GM10266 (cell line): ENCODE results near the gene ZCRB1.

Experiments
- DNase-seq: peaks from one replicate; pipeline ENCODE4 v3.0.0; 2012; ENCODE audit errors: extremely low spot score
- TF ChIP-seq, protein P1 (sequence below): IDR thresholded peaks from 2 replicates; pipeline ENCODE4 v1.5.1; 2012; ENCODE audit warnings: mild to moderate bottlenecking, low read depth; ENCODE audit not compliant: control insufficient read depth, insufficient read depth; ENCODE audit errors: missing control alignments

Gene ZCRB1

DNA sequence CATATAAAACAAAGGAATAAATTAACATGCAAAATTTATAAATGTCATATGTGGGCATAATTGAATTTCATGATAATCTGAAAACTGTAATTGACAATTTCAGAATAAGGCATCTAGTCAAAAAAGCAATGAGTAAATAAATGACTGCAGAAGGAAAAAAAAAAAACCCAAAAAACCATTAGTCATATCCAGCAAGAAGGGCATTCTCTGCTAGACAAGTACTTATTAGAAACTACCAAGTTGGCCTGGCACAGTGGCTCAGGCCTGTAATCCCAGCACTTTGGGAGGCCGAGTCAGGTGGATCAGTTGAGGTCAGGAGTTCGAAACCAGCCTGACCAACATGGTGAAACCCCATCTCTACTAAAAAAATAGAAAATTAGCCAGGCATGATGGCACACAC is 17.5 kb downstream of the ZCRB1 start:
- no peak for DNase-seq
- TF ChIP-seq, protein P1, sequence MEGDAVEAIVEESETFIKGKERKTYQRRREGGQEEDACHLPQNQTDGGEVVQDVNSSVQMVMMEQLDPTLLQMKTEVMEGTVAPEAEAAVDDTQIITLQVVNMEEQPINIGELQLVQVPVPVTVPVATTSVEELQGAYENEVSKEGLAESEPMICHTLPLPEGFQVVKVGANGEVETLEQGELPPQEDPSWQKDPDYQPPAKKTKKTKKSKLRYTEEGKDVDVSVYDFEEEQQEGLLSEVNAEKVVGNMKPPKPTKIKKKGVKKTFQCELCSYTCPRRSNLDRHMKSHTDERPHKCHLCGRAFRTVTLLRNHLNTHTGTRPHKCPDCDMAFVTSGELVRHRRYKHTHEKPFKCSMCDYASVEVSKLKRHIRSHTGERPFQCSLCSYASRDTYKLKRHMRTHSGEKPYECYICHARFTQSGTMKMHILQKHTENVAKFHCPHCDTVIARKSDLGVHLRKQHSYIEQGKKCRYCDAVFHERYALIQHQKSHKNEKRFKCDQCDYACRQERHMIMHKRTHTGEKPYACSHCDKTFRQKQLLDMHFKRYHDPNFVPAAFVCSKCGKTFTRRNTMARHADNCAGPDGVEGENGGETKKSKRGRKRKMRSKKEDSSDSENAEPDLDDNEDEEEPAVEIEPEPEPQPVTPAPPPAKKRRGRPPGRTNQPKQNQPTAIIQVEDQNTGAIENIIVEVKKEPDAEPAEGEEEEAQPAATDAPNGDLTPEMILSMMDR, result no peak

DNA sequence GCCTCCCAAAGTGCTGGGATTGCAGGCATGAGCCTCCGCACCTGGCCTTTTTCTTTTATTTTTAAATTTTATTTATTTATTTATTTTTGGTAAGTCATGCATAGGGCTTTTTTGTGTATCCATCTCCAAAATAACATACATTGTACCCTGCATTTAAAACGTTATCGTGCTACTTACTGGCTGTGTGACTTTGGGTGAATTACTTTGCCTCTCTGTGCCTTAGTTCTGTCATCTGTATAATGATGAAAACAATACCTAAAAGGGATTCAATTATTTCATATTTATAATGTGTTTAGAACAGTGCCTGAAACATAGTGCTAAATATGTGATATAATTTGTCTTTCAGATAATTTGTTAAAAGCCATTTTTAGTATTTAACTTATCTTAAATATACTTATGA is 19.6 kb downstream of the ZCRB1 start:
- DNase-seq, result no peak
- TF ChIP-seq, protein P1, result no peak

DNA sequence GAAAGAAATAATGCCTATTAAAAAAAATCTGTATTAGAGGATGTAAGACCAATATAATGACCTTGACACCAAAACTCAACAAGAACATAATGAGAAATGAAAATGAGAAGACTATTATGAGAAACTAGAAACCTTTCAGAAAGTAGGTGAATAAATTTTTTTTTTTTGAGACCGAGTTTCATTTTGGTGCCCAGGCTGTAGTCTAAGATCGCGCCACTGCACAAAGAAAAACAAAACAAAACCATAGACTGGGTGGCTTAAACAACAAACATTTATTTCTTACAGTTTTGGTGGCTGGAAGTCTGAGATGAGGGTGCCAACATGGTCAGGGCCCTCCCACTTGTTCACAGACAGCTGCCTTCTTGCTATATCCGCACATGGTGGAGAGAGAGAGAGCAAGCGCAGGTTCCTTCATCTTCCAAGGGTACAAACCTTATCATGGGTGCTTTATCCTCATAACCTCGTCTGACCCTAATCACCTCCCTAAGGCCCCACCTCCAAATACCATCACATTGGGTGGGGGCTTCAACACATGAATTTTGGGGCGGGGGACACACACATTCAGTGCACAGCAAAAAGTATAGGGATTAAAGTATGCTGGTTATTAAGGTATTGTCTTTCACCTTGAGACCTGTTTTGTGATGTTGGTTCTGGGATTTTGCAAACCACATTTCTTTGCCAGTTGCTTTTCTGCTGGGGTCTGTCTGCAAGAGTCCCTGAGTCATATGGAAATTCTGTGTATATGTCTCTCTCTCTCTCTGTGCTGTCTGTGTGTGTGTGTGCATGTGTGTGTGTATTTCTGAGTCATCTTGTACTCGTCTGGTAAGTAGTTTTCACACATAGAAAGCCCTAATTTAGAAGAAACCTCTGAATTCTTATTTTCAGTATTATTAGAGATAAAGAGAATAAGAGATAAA is 26.2 kb downstream of the ZCRB1 start:
- TF ChIP-seq, protein P1, result no peak
- DNase-seq, result peak; percentile 45

DNA sequence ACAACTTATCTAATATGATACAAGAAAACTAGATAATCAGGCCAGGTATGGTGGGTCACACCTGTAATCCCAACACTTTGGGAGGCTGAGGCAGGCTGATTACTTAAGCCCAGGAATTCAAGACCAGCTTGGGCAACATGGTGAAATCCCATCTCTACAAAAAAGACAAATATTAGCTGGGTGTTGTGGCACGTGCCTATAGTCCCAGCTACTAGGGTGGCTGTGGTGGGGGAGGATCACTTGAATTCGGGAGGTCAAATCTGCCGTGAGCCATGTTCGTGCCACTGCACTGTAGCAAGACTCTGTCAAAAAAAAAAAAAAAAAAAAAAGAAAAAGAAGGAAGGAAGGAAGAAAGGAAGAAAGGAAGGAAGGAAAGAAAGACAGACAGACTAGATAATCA is 27.0 kb downstream of the ZCRB1 start:
- no peak for DNase-seq
- TF ChIP-seq, protein P1, result no peak

DNA sequence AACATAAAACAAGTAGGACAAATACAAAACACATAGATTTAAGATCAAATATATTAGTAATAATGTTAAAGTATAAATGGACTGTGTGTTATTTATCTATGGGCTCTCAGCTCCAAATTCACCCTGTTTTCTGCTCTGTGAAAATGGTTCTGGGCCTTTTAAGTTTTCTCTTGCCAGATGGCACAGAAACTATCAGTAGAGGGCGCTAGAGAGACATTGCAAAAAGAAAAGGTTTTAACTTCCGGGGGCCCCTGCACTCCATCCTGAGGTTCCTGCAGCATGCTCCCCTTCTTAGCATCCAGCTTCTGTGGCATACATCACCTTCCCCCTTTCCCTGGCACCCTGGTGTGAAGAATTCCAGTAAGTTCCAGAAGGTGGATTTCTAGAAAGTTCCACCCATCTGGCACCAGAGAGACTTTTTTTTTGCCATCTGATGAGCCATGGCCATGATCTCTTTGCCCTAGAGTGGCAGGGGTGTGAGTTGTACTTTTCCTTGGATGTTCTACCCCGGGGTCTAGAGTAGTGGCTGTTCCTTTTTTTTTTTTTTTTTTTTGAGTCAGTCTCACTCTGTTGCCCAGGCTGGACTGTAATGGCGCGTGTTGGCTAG is 29.3 kb downstream of the ZCRB1 start:
- no peak for DNase-seq
- TF ChIP-seq, protein P1, result peak; percentile 30

DNA sequence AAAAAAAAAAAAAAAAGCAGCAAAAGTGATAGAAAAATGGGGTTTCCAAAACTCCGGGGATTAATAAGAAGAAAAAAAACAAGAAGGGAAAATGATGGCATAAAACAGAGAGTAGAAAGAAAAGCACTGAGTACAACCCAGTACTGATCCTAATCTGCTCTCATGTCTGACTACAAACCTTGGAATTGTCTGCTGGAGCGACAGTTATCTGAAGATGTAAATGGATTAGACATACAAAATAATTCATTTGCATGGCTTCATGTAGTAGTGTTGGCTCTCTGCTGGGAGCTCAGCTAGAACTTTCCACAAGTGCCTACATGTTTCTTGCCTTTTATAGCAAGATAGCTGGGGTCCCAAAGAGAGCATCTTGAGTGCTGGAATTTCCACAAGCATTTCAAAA is 34.2 kb downstream of the ZCRB1 start:
- no peak for DNase-seq
- TF ChIP-seq, protein P1, result no peak

DNA sequence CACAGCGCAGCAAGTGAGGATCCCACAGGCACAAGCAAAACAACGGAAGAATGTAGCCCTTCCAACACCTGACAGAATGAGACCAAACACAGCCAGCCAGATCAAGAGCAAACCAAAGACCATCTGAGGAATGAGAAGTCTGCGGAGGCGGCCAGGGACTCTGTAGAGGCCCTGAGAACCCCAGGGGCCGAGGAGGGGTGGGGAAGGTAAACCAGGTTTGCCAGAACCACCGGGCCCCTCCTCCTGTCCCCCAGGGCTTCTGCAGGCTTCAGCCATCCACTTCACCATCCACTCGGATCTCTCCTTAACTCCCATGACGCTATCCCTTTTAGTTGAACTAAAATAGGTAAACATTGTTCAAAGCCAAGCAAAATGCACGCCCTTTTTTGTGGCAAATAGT is 37.4 kb downstream of the ZCRB1 start:
- no peak for DNase-seq
- TF ChIP-seq, protein P1, result no peak
